Natural killer cell (primary cell): ENCODE measurements around the gene CDC14B. TPM values are rescaled to one million over a fixed set of nuclear protein-coding genes. Genes with fewer than 3 reads are reported as not detected.

ENCODE experiments used
- ATAC-seq, 3 donors: fragments of 150-1000 bp in 2 of 3; fragments of 200-7000 bp in 1 of 3; cut with Tn5 transposase; 1 replicate in 1 of 3; 2 replicates in 2 of 3; pipeline ENCODE4 v1.10.0; 2021; ENCODE audit warnings: mild to moderate bottlenecking in 2 of 3, moderate library complexity in 2 of 3
- DNase-seq, 2 donors: peaks; one replicate each; pipeline versions ENCODE4 v3.0.0 to v3.0.0-alpha.2; 2013 to 2021; ENCODE audit warnings: mixed read lengths in 1 of 2
- H3K27ac ChIP-seq: one replicate; pipeline ENCODE4 v1.5.1; 2013; ENCODE audit warnings: mild to moderate bottlenecking, low read length
- H3K27me3 ChIP-seq: one replicate; pipeline ENCODE4 v1.6.1; 2013; ENCODE audit warnings: low read length; ENCODE audit not compliant: control insufficient read depth, insufficient read depth
- H3K36me3 ChIP-seq: one replicate; pipeline ENCODE4 v1.6.1; 2013; ENCODE audit warnings: low read length; ENCODE audit not compliant: control insufficient read depth, insufficient read depth
- H3K4me1 ChIP-seq: one replicate; pipeline ENCODE4 v1.6.1; 2013; ENCODE audit warnings: low read length; ENCODE audit not compliant: control insufficient read depth, insufficient read depth
- H3K4me3 ChIP-seq: one replicate; pipeline ENCODE4 v1.5.1; 2013; ENCODE audit warnings: low read length
- H3K9me3 ChIP-seq: one replicate; pipeline ENCODE4 v1.6.1; 2013; ENCODE audit warnings: low read length; ENCODE audit not compliant: control insufficient read depth, insufficient read depth
- H3K27ac Mint-ChIP-seq, 2 donors: one replicate each; pipeline ENCODE4 v1.8.0; 2022; ENCODE audit warnings: mild to moderate bottlenecking in 2 of 2, mixed read lengths in 2 of 2, moderate library complexity in 1 of 2
- H3K27me3 Mint-ChIP-seq, 2 donors: one replicate each; pipeline ENCODE4 v1.8.0; 2022; ENCODE audit warnings: low read depth in 2 of 2, mixed read lengths in 2 of 2
- H3K36me3 Mint-ChIP-seq: one replicate; pipeline ENCODE4 v1.8.0; 2022; ENCODE audit warnings: mixed read lengths
- H3K4me1 Mint-ChIP-seq, 2 donors: one replicate each; pipeline ENCODE4 v1.8.0; 2022; ENCODE audit warnings: mixed read lengths in 2 of 2
- H3K4me3 Mint-ChIP-seq: one replicate; pipeline ENCODE4 v1.8.0; 2022; ENCODE audit warnings: mild to moderate bottlenecking, moderate library complexity, mixed read lengths
- H3K9me3 Mint-ChIP-seq, 2 donors: one replicate each; pipeline ENCODE4 v1.8.0; 2022; ENCODE audit warnings: mixed read lengths in 2 of 2
- WGBS: methylation state at CpG from one replicate; pipeline ENCODE4 v1.1.7; 2013; ENCODE audit warnings: missing lambda C conversion rate; ENCODE audit not compliant: insufficient coverage; 5-methylcytosine and 5-hydroxymethylcytosine counted together
- intact Hi-C: fragments of 100-400 bp; cut with micrococcal nuclease; formaldehyde crosslinking; loops from one replicate; pipeline ENCODE4 v1.14.2; 2022
- total RNA-seq, 4 donors: library from RNA; stranded (reverse); fragments of 120-200 nt in 1 of 4; gene quantifications; one replicate each; pipeline versions ENCODE4 v1.2.3 to v1.2.4, GENCODE V29; 2013 to 2022
- TF ChIP-seq, protein P1 (sequence below): fragments of 200-600 bp; IDR thresholded peaks from one replicate; pipeline ENCODE4 v1.8.0; 2022; ENCODE audit warnings: antibody characterized with exemption

The CDC14B gene
- total RNA-seq, 3 donors from 2014 or later (not counting 1 experiment from before 2014, with no cell fraction given) = 2.3 to 4.7 (median 3.9) TPM

- Histone ChIP-seq H3K27me3 (no peaks in the 10 kb centered on the region), H3K4me3 (no peak overlapping the region), H3K4me1 (no peaks in the 10 kb centered on the region), H3K36me3 (no peaks in the 10 kb centered on the region), H3K9me3 (no peaks in the 10 kb centered on the region), H3K27ac (no peak overlapping the region)
- Mint-ChIP-seq H3K4me1 (no peaks in the 10 kb centered on the region), H3K4me3 (no peak overlapping the region), H3K36me3 (no peaks in the 10 kb centered on the region), H3K27me3 (peaks cover 6 to 8% of the 10 kb centered on the region in 2 donors), H3K9me3 (no peaks in the 10 kb centered on the region), H3K27ac (no peak overlapping the region)
- ATAC-seq = no peak
- TF ChIP-seq, protein P1, sequence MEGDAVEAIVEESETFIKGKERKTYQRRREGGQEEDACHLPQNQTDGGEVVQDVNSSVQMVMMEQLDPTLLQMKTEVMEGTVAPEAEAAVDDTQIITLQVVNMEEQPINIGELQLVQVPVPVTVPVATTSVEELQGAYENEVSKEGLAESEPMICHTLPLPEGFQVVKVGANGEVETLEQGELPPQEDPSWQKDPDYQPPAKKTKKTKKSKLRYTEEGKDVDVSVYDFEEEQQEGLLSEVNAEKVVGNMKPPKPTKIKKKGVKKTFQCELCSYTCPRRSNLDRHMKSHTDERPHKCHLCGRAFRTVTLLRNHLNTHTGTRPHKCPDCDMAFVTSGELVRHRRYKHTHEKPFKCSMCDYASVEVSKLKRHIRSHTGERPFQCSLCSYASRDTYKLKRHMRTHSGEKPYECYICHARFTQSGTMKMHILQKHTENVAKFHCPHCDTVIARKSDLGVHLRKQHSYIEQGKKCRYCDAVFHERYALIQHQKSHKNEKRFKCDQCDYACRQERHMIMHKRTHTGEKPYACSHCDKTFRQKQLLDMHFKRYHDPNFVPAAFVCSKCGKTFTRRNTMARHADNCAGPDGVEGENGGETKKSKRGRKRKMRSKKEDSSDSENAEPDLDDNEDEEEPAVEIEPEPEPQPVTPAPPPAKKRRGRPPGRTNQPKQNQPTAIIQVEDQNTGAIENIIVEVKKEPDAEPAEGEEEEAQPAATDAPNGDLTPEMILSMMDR = no peak
- WGBS = 88% methylated on average over 4 of the region's 4 CpGs
- intact Hi-C loops = no loop called here
- no peak for DNase-seq
Measured at GRCh38 chr9:96661711-96662110, 42.1 kb upstream of the CDC14B start.

GRCh38 chr9:96660692-96661248 is 41.1 kb upstream of the CDC14B start:
- WGBS = 94% methylated on average over 7 of the region's 7 CpGs
- intact Hi-C loops = no loop called here
- H3K9me3 Mint-ChIP-seq = no peaks in the 10 kb centered on the region
- H3K4me3 ChIP-seq = no peak overlapping the region
- H3K27ac ChIP-seq = no peak overlapping the region
- H3K36me3 ChIP-seq = no peaks in the 10 kb centered on the region
- peaks cover 4% of the 10 kb centered on the region in 2 donors for H3K4me1 Mint-ChIP-seq
- no peaks in the 10 kb centered on the region for H3K27me3 ChIP-seq
- H3K27me3 Mint-ChIP-seq = peaks cover 6 to 8% of the 10 kb centered on the region in 2 donors
- no peak overlapping the region for H3K27ac Mint-ChIP-seq
- no peaks in the 10 kb centered on the region for H3K36me3 Mint-ChIP-seq
- H3K9me3 ChIP-seq = no peaks in the 10 kb centered on the region
- no peak for DNase-seq
- no peak overlapping the region for H3K4me3 Mint-ChIP-seq
- peaks cover 6% of the 10 kb centered on the region for H3K4me1 ChIP-seq
- TF ChIP-seq, protein P1 = no peak
- no peak for ATAC-seq

GRCh38 chr9:96655198-96655851 is 35.7 kb upstream of the CDC14B start, which contains the start of gene PRXL2C:
Gene PRXL2C (minus strand): TSS chr9:96655317. CDS start chr9:96655281, 36 bp downstream.
- Histone ChIP-seq H3K9me3 (no peaks in the 10 kb centered on the region), H3K4me1 (peaks cover 11% of the 10 kb centered on the region), H3K36me3 (peaks cover 11% of the 10 kb centered on the region), H3K27ac (peak within 1 kb of the TSS; percentile 86), H3K4me3 (peak within 1 kb of the TSS; percentile 67), H3K27me3 (no peaks in the 10 kb centered on the region)
- ATAC-seq = peak; percentile 67 to 86 (median 72)
- Mint-ChIP-seq H3K27me3 (peaks cover 5 to 6% of the 10 kb centered on the region in 2 donors), H3K36me3 (no peaks in the 10 kb centered on the region), H3K9me3 (no peaks in the 10 kb centered on the region), H3K27ac (peak within 1 kb of the TSS; percentile 92 to 96), H3K4me1 (peaks cover 17 to 20% of the 10 kb centered on the region in 2 donors), H3K4me3 (peak within 1 kb of the TSS; percentile 93)
- under 1% methylated on average over 54 of the region's 57 CpGs for WGBS
- peak; percentile 78 to 86 for DNase-seq
- intact Hi-C loops = loop anchor here (10.0 kb wide), 1 partner anchor 201 kb away; the partner anchor contains the start of gene HABP4
- TF ChIP-seq, protein P1 = no peak
